Pons (tissue), 1 donor: ENCODE results near the gene DNAJC13.
A peak's percentile ranks its signal among the peaks of the same experiment; 100 is the strongest.

Source experiments
- DNase-seq: peaks from one replicate; pipeline ENCODE4 v3.0.0-alpha.2; 2016; ENCODE audit warnings: low spot score

DNAJC13 gene

DNA sequence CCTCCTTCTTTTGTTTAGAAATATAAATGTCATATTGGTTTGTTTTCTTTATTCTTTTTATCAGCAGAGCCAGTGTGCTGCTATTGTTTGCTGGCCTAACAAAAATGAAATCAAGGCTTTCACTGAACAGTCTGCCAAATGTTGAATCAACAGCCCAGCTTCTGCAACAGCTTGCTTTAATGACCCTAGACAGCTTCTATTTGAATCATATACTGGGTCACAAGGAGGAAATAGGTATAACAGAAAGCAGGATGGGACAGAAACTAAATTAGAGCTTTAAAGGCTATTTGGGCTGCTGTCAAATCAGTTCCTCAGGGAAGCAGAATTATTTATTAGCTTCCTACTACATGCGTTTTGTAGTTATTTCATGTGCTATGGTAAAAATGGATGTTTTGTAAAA, 12.1 kb upstream of the DNAJC13 start:
- no peak for DNase-seq

DNA sequence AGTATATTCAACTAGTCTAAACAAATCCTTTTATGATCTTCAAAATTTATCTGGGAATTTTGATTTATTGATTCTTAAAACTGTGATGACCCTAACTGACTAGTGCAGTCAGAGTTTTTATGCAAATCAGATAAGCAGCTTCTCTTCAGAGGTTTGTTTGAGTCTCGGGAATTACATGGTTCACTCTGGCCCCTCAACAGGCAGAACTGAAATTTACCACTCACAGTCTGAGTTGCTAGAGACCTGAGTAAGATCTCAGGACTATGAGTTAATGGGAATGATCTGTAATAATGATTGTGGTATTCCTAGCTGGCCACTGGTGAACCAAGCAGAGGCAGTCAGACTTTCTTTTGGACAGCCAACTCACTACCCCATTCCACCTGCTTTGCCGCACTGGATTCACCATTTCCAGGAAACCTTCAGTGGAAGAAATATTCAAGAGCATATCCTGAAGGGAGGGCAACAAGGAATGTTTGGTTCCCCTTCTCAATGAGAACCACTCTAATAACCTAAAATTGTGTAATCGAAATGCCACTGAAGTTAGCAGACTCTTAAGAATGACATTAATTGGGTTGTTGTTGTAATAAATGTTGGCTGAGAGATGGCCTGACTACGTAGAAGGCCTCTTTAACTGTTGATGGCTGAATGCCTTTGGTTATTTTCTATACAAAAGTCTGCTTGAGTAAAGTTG, 11.5 kb upstream of the DNAJC13 start:
- DNase-seq, result no peak

GRCh38 chr3:132406587-132406986, 10.7 kb upstream of the DNAJC13 start:
- DNase-seq, result no peak

DNA sequence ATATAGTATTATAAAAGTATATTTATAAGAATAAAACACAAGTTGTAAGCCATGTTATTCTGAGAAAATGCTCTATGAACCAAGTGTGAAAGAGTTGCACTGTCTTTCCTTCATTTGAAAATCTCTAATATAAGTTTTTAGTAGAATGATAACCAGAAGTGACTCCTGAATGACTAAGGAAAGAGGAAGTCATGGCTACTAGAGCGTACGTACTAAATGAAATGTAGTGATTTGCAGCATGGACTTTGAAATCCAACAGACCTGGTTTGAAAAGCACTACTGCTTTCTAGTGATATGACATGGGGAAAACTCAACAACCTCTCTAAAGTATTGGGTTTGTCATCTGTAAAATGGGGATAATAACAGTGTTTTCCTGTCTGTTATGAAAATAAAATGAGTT, 10.3 kb upstream of the DNAJC13 start:
- no peak for DNase-seq

- DNase-seq, result no peak
These were observed 2.5 kb upstream of the DNAJC13 start for GRCh38 chr3:132414841-132415240.

DNA sequence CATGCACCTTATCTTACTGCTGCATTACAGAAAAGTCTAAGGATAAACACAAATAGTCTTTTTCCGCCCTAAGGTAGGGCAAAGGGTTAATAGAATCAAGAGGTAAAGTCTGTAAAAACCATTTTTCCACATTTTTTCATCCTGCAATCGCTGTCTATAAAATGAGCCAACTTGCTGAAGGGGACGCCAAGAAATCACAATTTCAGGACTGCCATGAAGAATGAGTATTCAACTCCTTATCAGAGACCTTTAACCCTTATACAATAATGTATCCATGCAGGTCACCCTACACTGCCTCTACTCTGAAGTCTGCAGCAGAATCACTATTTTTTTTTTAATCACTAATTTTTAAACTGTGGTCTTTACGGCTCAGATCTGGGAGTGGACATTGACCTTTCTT, 1.1 kb upstream of the DNAJC13 start:
- DNase-seq, result no peak

DNA sequence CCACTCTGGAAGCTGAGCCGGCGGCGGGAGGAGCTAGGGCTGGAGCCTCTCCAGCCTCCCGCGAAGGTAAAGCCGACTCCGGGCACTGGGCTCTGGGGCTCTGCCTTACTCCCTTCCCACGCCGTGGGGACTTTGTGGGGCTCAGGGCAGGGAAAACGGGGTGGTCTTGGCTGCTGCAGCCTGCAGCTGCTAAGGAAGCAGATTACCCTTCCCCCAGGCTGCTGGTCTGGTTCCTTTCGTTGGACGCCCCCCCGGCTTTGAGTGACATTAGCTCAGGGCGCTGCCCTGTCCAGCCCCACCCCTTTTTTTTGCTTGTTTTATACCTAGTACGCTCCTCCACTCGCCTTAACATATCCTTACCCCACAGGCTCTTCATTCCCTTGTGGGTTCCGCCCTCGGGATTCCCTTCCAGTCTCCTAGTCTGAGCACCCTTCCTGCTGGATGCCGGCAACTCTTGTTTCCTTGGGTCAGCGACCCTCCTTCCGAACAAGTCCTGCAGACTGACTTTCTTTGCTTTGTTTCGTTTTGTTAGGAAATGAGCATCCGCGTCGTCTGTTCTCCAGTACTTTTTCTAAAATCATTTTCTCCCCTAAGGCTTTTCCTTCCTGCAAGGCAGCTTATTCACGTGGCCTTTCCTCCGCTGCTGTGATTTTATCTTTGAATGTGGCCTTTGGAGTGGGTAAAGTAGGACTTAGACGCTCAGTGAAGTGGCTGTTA, 551 bp downstream of the DNAJC13 start:
- DNase-seq, result peak; percentile 56

- no peak for DNase-seq
These were observed 1.6 kb downstream of the DNAJC13 start for GRCh38 chr3:132418916-132419315.

DNA sequence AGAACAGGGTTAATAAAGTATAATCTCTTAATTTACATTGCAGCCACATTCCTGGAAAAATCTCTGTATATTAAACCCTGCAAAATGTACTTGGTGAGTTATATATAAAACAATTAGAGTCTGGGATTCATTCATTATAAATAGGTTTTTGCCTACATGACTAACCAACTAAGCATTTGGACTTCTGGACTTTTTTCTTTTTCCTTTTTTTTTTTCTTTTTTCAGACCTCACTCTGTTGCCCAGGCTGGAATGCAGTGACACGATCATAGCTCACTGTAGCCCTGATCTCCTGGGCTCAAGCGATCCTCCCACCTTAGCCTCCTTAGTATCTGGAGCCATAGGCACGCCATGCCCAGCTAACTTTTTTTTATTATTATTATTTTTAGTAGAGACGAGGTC, 4.5 kb downstream of the DNAJC13 start:
- DNase-seq, result no peak

DNA sequence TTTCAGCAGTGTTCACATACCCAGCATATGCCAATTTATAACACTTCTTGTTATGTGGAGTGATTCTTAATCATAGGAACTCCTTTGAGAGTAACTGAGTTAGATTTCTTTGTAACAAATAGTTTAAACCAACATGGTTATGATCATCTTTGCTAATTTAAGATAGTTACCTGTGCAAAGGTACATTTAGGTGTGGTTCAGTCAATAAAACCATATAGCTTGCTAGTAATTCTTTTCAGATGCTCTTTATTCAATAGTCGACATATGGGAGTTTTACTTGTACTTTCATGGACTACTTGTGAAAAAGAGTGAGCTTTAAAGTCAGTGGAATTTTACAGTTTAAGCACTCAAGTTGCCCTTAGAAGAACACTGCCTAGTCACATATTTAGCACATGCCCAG, 5.2 kb downstream of the DNAJC13 start:
- DNase-seq, result no peak

GRCh38 chr3:132432639-132433038, 15.3 kb downstream of the DNAJC13 start:
- no peak for DNase-seq

- DNase-seq, result no peak
These were observed 15.8 kb downstream of the DNAJC13 start for GRCh38 chr3:132433121-132433520.

- DNase-seq, result no peak
These were observed 18.1 kb downstream of the DNAJC13 start for GRCh38 chr3:132435224-132435910.

DNA sequence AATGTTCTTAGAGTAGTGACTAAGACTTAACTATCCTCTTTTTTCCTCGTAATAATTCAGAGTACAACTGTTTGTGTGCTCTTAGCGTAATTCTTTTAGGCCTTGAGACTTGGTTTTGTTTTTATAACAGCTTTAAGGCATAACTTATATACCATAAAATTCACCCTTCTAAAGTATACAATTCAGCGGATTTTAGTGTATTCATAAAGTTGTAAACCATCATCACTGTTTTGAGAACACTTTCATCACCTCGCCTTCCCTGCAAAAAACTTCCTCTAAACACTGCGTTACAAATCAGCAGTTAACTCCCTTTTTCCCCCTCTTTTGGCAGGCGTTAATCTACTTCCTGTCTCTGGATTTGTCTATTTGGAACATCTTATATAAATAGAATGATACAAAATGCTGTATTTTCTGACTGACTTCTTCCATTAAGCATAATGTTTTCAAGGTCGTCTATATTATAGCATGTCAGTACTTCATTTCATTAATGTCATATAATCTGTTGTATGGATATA, 18.7 kb downstream of the DNAJC13 start:
- no peak for DNase-seq

DNA sequence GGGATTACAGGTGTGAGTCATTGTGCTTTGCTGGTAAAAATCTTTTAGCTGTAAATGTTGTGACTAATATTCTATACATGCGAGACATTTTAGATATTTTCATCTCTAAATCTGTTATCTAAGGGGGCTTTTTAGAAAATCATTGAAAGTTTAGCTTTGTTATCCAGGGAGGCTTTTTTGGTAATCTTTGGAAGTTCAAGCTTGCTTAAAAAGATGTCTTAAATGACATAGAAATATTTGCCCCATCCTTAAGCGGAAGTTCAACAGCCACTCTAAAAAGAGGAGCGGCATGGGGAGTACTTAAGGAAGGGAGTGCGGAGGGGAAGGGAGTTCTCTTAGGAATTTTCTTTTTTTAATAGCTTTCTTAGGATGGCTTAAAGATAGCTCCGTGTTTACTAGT, 26.1 kb downstream of the DNAJC13 start:
- DNase-seq, result no peak

GRCh38 chr3:132444383-132444782, 27.1 kb downstream of the DNAJC13 start:
- no peak for DNase-seq

GRCh38 chr3:132445817-132446216, 28.5 kb downstream of the DNAJC13 start:
- peak; percentile 47 for DNase-seq

DNA sequence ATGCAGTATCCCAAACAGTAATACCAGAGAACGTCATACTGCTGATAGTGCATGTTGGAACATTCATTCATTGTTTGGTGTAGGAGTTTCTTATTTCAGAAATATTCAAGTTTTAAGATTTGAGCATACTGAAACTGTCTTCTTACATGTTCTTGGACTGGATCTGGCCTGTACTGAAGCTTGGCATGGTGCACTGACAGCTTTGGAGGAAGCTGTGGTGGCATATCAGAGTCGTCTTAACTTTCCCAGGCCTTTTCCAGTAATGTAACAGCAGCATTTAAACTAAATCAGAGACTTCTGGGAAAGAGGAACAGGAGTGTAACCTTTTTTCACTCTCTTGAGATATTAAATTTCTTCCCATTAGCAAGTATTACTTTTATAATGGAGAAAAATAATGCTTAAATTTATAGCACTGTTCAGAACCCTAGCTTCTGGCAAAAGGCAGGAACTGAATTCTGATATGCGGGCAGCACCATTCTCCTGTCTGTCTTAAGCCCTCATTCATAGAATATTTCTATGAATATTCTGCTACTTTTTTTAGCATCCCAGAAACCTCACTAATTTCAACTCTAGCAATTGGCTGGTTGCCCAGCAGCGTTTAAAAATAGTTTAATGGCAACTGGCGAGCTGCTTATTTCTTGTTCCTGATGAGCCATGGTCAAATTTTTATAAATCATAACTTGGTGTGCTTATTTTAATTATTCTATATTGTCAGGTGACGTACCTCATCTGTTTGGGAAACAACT, 31.1 kb downstream of the DNAJC13 start:
- peak; percentile 29 for DNase-seq

GRCh38 chr3:132456136-132456535, 38.8 kb downstream of the DNAJC13 start:
- no peak for DNase-seq

DNA sequence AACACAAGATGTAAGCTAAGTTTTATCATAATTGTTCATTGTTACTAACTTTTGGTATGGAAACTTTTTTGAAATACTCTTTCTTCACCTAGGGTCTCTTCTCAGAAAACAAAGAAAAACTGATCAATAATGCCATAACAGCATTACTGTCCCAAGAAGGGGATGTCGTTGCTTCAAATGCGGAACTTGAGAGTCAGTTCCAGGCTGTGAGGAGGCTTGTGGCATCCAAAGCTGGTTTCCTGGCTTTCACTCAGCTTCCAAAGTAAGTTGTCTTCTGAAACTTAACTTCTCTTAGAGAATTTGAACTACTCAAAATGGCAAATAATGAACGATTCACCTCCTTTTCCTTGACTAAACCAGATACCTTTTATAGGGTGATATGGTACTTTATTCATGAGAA, 39.3 kb downstream of the DNAJC13 start:
- no peak for DNase-seq

- no peak for DNase-seq
These were observed 40.0 kb downstream of the DNAJC13 start for GRCh38 chr3:132457286-132457685.

- no peak for DNase-seq
These were observed 42.2 kb downstream of the DNAJC13 start for GRCh38 chr3:132459551-132459950.
